LHCN-M2 (cell line): ENCODE results near the gene TIMM21. TPM values are rescaled to one million over a fixed set of nuclear protein-coding genes. Genes with fewer than 3 reads are reported as not detected.

ENCODE experiments used
- DNase-seq: peaks from one replicate; pipeline ENCODE4 v3.0.0-alpha.2; 2012; ENCODE audit warnings: low read depth
- total RNA-seq: library from RNA; depleted of rRNA; stranded (reverse); fragments of >200 nt; gene quantifications from 2 replicates; pipeline ENCODE4 v1.2.3, GENCODE V29; 2014

TIMM21 gene
- total RNA-seq, 1 experiment from 2014 or later: 51.7 TPM

GRCh38 chr18:74147491-74147778 lies 888 bp upstream of the TIMM21 start:
- no peak for DNase-seq

- no peak for DNase-seq
These were observed 284 bp downstream of the TIMM21 start for GRCh38 chr18:74148543-74149070.

- no peak for DNase-seq
These were observed 1.6 kb downstream of the TIMM21 start for GRCh38 chr18:74149878-74150277.

- no peak for DNase-seq
These were observed 3.9 kb downstream of the TIMM21 start for GRCh38 chr18:74152270-74152669.

- no peak for DNase-seq
These were observed 4.5 kb downstream of the TIMM21 start for GRCh38 chr18:74152857-74153256.

GRCh38 chr18:74153377-74153776 lies 5.1 kb downstream of the TIMM21 start:
- no peak for DNase-seq

GRCh38 chr18:74153793-74154192 lies 5.5 kb downstream of the TIMM21 start:
- DNase-seq: no peak

- no peak for DNase-seq
These were observed 6.4 kb downstream of the TIMM21 start for GRCh38 chr18:74154716-74155115.

- peak; percentile 26 for DNase-seq
These were observed 7.0 kb downstream of the TIMM21 start for GRCh38 chr18:74155276-74155675.

- DNase-seq: no peak
These were observed 14.8 kb downstream of the TIMM21 start for GRCh38 chr18:74163019-74163660.

GRCh38 chr18:74166386-74166785 lies 18.1 kb downstream of the TIMM21 start:
- no peak for DNase-seq

- no peak for DNase-seq
These were observed 23.7 kb downstream of the TIMM21 start for GRCh38 chr18:74171910-74172606.

GRCh38 chr18:74172697-74173433 lies 24.5 kb downstream of the TIMM21 start:
- DNase-seq: no peak

GRCh38 chr18:74173434-74173750 lies 25.1 kb downstream of the TIMM21 start:
- no peak for DNase-seq

- DNase-seq: no peak
These were observed 27.3 kb downstream of the TIMM21 start for GRCh38 chr18:74175658-74176057.

- DNase-seq: no peak
These were observed 30.6 kb downstream of the TIMM21 start for GRCh38 chr18:74178884-74179283.

GRCh38 chr18:74179623-74180199 lies 31.4 kb downstream of the TIMM21 start:
- no peak for DNase-seq

- DNase-seq: no peak
These were observed 34.0 kb downstream of the TIMM21 start for GRCh38 chr18:74182335-74182734.

- DNase-seq: no peak
These were observed 34.8 kb downstream of the TIMM21 start for GRCh38 chr18:74183130-74183529.

GRCh38 chr18:74184875-74185274 lies 36.6 kb downstream of the TIMM21 start:
- DNase-seq: no peak

- DNase-seq: no peak
These were observed 37.5 kb downstream of the TIMM21 start for GRCh38 chr18:74185860-74186259.

GRCh38 chr18:74186661-74187060 lies 38.3 kb downstream of the TIMM21 start:
- no peak for DNase-seq
